SKM-1 treated with dmso at 0.1 percent for 144 hours (cell line): Measurements from ENCODE around the gene RPL6.
"Not testable (repeated sequence)": the region's sequence is repeated elsewhere in the genome, so short reads cannot be mapped to it uniquely, and the experiment has no call there.

Source experiments
- DNase-seq: peaks from one replicate; lab custom pipeline; 2025; ENCODE audit not compliant: unreplicated experiment; lab: John Stamatoyannopoulos, UW

RPL6 gene

DNA sequence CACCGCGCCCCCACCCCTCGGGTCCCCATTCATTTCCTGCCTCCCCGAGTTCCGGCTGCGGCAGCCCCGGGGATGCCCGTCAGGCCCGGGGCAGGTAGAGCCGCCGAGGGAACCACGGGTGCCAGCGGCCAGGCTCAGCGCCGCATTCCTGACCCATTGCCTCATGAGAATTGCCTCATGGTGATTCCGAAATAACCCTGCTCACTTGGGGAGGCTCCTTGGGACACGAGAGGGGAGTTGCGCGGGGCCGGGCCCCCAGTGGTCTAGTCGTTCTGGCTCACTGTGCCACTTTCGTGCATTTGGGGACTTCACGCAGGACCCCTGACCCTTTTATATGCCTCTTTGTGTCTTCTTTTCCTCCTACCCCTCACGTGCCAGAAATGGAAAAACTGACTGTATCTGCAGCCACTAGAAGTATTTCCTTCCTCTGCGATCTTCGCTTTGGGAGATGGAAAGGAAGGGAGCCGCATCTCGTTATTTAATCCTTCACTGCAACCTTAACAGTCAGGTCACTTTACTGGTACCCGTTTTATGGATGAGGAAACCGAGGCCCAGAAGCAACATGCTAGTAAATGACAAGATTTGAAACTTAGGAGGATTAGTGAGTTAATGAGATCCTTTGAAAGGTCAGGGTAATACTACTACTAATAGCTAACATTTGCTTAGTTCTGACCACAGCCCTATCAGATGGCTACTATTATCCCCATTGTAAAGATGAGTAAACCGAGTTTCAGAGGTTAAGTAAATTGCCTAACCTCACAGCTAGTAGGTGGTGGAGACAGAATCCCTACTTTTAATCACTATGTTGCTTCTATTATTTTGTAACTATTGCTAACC is 10.1 kb upstream of the RPL6 start:
- DNase-seq = peak; percentile 22

DNA sequence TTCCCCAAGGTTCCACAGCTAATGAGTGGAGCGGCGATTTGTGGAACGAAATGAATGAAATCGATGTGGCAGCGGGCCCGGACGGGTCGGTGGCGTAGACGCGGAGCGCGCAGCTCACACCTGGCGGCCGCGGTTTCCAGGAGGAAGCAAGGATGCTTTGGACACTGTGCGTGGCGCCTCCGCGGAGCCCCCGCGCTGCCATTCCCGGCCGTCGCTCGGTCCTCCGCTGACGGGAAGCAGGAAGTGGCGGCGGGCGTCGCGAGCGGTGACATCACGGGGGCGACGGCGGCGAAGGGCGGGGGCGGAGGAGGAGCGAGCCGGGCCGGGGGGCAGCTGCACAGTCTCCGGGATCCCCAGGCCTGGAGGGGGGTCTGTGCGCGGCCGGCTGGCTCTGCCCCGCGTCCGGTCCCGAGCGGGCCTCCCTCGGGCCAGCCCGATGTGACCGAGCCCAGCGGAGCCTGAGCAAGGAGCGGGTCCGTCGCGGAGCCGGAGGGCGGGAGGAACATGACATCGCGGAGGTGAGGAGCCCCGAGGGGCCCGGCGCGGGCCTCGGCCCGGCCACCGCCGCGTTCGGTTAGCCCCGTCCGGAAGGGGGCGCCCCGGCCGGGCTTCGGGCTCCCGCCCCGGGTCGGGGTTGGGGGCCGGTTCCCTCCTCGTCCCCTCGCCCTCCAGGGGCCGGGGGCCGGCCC is 9.3 kb upstream of the RPL6 start, which contains the start of gene PTPN11:
PTPN11 (plus strand) TSS at position 340 of the 689 bp plus-strand sequence; CDS start at position 505, 165 bp downstream.
- DNase-seq = peak; percentile 50

DNA sequence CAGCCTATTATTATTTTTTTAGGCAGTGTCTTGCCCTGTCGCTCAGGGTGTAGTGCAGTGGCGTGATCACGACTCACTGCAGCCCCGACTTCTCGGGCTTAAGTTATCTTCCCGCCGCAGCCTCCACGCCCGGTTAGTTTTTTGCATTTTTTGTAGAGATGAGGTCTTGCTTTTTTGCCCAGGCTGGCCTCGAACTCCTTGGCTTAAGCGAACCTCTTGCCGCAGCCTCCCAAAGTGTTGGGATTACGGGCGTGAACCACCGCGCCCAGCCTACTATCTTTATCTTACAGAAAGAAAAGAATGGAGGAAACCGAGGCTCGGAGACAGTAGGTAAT is 8.8 kb upstream of the RPL6 start:
- no peak for DNase-seq

DNA sequence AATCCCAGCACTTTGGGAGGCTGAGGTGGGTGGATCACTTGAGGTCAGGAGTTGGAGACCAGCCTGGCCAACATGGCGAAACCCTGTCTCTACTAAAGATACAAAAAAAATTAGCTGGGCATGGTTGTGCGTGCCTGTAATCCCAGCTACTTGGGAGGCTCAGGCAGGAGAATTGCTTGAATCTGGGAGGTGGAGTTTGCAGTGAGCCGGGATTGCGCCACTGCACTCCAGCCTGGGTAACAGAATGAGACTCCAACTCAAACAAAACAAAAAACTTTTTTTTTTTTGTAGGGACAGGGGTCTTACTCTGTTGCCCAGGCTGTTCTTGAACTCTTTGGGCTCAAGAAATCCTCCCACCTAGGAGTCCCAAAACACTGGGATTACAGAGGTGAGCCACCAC is 6.1 kb upstream of the RPL6 start:
- DNase-seq = not testable (repeated sequence)

DNA sequence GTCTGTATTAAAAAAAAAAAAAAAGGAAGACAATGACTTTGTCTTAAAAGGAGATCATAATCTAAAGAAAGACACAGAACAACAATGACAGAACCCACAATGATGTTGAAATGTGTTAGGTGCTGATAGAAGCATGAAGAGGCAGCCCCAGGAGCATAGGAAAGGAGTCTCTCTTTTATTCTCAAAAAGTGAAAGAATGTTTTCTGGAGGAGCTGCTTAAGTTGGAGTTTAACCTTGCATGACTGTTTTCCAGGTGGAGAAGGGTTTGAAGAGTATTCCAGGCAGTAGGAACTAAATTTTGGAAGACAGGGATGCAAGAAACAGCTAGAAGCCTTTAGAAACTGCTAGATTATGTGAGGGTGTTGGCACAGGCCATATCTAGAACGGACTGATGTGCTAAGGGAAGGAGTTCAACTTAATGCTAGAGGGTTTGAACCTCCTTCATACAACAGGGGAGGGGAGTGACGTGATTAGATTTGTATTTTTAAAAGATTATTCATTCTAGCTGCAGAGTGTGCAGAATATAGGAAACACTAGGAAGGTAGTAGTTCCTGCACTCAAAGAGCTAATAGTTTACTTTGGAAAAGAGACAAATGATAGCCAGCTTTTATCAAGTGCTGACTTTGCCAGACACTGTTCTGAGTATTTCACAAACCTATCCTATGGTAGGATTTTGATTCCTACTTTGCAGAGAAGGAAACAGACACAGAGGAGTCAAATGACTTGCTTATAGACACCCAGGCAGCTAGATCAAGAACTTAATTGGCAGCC is 4.6 kb upstream of the RPL6 start:
- no peak for DNase-seq

DNA sequence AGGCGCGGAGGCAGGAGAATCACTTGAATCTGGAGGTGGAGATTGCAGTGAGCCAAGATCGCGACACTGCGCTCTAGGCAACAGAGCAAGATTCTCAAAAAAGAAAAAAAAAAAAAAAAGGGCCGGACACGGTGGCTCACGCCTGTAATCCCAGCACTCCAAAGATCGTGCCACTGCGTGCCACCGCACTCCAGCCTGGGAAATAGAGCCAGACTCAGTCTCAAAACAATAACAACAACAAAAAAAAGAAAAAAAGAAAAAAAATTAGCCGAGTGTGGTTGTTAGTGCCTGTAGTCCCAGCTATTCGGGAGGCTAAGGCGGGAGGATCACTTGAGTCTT is 470 bp upstream of the RPL6 start:
- no peak for DNase-seq

DNA sequence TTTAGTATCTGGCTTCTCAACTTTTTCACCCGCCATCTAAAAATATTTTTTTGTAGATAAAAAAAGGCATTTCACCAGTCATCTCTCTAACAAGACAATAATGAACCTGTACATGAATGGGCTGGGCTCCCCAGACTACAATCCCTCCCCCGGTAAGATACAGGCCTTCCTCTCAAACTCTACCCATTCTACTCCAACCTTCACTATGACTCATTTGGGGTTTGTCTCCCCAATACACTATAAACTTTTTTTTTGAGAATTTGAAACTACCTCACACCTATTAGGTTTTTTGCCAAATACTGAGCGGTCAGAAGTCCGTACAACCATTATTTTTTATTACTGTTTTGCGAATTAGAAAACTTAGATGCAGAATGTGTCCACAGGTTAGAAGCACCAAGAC is 784 bp downstream of the RPL6 start:
- DNase-seq = no peak

DNA sequence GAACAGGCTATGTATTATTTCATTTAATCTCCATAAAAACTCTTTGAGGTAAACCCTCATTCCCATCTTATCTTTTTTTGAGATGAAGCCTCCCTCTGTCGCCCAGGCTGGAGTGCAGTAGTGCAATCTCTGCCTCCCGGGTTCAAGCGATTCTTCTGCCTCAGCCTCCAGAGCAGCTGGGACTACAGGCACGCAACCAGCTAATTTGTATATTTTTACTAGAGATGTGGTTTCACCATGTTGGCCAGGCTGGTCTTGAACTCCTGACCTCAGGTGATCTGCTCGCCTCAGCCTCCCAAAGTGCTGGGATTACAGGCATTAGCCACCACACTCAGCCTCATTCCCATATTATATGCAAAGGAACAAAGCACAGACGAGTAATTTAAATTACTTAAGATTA is 1.7 kb downstream of the RPL6 start:
- not testable (repeated sequence) for DNase-seq

DNA sequence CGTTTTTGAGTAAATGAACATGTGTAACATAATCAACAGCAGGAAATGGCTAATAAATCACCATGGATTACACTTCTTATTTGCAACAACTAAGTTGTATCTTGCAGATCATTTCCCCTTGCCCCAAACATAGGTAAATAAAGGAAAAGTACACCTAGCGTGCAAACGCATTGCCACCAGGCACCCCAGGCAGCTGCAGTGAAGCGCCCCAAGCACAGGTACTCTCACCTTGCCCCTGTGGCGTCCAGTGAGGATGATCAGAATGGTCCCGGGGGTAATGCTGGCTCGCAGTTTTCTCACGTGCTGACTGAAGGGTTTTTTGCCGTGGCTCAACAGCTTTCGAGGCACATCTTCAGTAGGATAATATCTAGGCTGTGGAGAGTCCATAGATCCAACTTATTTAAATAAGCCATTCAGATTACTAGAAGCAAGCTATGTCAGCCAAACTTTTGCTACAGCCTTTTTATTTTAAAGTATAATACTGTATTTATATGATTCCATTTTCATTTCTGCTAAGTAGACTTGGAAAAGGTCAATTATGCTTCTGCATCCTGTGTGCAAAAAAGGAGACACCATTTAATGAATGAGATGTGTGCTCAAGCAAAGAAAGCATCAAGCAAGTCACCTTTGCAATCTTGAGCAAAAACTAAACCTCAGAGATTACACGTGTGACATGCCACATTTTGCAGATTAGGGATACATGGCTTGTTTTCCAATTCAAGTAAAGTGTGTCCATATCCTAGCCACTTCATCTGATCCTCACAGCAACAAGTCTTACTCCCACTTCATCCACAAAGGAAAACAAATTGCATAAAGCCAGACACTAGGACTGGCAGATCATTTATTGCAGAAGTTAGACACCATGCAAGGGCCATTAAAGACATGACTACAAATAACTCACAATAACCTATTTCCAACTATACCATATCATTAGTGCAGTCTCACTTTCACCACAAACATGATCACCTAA is 2.6 kb downstream of the RPL6 start:
- no peak for DNase-seq

DNA sequence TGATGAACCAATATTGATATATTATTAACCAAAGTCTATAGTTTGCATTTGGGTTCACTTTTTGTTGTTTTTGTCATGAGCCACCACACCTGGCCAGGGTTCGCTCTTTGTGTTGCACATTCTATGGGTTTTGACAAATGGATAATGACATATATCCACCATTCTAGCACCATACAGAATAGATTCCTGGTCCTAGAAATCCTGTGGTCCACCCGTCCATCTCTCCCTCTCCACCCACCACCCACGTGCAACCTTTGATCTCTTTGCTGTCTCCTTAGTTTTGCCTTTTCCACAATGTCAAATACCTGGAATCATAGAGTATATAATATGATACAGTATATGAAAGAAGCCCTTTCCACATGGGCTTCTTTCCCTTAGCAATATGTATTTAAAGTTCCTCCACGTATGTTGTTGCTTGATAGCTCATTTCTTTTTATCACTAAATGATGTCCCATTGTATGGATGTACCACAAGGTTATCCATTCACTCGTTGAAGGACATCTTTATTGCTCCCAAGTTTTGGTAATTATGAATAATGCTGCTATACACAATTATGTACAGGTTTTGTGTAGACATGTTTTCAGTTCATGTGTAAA is 7.4 kb downstream of the RPL6 start:
- no peak for DNase-seq

DNA sequence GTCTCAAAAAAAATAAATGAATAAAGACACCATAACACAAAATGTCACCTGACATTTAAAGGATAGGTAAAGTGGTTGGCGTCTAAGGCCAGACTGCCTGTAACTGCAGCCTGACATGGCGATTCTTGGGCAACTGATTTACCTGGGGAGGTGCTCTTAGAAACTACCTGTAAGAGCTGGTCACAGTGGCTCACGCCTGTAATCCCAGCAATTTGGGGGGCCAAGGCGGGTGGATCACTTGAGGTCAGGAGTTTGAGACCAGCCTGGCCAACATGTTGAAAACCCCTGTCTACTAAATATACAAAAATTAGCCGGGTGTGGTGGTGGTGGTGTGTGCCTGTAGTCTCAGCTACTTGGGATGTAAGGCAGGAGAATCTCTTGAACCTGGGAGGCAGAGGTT is 8.4 kb downstream of the RPL6 start:
- no peak for DNase-seq

DNA sequence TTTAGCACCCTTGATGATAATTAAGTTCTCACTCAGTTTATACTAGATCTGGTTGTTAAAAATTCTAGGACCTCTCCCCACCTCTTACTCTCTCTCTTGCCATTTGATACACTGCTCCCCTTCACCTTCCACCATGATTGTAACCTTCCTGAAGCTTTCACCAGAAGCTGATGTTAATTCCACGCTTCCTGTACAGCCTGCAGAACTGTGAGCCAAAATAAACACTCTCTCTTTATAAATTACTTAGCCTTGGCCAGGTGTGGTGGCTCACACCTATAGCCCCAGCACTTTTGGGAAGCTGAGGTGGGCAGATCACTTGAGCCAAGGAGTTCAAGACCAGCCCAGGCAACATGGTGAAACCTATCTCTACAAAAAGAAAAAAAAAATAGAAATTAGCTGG is 16.1 kb downstream of the RPL6 start:
- DNase-seq = no peak

DNA sequence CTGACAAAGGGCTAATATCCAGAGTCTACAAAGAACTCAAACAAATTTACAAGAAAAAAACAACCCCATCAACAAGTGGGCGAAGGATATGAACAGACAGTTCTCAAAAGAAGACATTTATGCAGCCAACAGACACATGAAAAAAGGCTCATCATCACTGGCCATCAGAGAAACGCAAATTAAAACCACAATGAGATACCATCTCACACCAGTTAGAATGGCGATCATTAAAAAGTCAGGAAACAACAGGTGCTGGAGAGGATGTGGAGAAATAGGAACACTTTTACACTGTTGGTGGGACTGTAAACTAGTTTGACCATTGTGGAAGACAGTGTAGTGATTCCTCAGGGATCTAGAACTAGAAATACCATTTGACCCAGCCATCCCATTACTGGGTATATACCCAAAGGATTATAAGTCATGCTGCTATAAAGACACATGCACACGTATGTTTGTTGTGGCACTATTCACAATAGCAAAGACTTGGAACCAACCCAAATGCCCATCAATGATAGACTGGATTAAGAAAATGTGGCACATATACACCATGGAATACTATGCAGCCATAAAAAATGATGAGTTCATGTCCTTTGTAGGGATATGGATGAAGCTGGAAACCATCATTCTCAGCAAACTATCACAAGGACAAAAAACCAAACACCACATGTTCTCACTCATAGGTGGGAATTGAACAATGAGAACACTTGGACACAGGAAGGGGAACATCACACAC is 19.3 kb downstream of the RPL6 start:
- not testable (repeated sequence) for DNase-seq

DNA sequence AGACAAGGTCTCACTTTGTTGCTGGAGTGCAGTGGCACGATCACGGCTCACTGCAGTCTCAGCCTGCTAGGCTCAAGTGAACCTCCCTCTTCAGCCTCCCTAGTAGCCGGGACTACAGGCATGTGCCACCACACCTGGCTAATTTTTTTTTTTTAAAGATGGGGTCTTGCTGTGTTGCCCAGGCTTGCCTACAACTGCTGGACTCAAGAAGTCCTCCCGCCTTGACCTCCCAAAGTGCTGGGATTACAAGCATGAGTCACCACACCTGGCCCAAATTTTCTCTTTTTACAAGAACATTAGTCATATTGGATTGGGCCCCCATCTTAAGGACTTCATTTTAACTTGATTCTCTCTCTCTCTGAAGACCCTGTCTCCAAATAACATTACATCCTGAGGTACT is 20.2 kb downstream of the RPL6 start:
- no peak for DNase-seq

DNA sequence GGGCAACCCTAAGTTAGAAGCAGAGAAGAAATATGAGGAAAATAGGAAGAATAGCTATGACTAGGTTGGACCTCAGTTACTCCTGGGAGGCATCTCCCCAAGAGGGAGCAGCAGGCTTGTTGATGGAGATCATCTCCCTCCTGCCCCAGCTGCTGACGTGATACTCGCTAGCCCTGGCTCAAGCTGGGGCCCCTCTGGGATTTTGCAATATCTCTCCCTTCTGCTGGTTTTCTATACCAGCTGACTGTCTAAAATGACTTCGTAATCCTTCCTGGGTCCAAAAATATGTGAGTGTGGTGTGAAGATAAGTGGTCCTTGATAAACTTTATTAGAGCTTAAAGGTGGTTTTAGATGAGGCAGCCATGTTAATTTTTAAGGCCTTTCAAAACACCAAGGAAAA is 22.7 kb downstream of the RPL6 start:
- peak; percentile 45 for DNase-seq

DNA sequence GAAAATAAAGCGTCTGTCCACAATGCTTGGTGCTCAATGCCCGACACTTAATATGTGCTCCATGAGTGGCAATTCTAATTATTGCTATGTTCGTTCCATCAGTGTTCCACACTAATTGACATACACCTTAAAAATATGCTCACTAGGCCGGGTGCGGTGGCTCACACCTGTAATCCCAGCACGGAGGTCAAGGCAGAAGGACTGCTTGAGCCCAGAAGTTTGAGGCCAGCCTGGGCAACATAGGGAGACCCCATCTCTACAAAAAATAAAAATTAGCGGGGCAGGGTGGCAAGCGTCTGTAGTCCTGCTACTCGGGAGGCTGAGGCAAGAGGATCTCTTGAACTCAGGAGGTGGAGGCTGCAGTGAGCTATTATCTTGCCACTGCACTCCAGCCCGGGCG is 26.5 kb downstream of the RPL6 start:
- no peak for DNase-seq

DNA sequence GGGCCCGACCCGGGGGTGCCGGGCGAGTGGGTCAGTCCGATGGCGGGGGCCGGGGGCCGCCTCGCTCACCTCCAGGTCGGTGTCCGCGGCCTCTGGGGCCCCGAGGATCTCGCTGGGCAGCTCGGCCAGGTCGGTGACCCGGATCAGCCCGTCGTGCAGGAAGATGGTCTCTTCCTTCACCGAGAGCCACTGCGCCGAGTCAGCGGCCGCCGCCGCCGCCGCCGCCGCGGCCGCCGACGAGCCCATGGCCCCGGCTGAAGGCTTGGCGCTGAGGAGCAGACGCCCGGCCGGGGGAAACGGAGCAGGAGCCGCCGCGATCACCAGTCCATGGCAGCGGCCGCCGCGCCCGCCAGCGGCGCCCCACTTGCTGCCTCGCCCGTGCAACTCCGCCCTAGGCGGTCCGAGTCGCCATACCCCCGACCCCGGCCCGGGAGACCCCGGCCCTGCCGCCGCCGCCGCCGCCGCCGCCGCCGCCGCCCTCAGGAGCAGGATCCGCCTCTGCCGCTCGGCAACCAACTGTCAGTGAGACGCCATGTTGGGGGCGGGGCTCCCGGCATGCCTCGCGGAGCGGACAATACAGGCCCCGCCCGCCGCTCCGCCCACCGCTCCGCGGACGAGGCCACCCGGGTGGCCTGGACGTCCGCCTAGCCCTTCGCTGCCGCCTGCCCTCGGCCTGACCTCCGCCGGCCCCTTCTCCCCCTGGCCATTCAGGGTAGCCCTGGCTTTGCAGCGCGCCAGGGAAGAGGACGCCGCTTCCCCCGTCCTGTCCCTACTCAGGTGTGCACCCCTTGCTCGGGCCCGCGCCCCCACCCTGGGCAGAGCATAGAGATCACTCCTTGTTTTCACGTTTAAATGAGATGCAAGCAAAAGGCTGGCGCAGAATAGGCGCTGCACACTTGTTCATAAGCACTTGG is 27.3 kb downstream of the RPL6 start, which contains the start of gene HECTD4:
HECTD4 (minus strand) TSS at position 549 of the 914 bp plus-strand sequence; CDS start at position 246, 303 bp downstream.
- DNase-seq = peak; percentile 46

DNA sequence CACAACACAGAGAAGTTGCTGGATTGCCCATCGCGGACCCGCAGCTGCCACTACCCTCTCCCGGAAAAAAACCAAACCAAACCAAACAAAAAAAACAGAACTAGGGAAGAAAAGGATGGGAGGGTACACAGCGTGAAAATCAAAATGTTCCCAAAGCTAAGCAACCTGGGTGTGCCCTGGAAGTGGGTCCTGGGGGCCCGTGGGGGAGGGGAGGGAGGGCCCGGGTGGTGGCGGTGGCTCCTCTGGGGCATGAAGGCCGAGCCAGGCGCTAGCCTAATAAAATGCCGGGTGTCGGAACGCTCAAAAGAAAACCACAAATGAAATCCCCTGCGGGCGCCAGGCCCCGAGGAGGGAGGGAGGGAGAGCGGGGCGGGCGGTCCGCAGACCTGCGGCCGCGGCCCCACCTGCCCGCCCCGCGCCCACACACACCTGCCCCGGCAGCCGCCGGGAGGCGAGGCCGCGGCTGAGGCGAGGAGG is 28.0 kb downstream of the RPL6 start:
- DNase-seq = no peak
